ENCODE results near the gene ZBTB21. TPM values are rescaled to one million over a fixed set of nuclear protein-coding genes. Genes with fewer than 3 reads are reported as not detected.

The ZBTB21 gene
- total RNA-seq, 1 donor from 2014 or later = 25.3 TPM

DNA sequence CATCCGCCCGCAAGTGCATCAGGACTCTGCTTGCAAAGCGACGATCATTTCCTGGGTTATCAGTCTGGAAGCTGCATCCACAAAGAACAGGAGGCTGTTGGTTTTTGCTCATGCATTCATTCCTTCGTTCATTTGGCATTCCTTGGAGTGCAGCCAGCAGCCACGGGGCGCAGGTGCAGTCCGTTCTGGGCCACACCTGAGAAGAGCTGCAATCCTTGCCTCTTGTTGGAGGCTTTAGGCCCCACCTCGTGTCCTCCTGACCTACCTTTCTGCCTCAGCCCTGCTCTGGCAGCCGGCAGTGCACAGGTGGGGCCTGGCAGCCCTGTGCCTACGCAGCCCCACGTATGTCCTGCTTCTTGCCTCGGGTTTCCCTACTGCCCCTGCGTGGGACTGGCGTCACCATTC, 36.7 kb downstream of the ZBTB21 start:
- TF ChIP-seq EZH2phosphoT487 (IDR thresholded peaks at IDR 0.05) (no peak), EZH2 (IDR thresholded peaks at IDR 0.05) (no peak)
- TF ChIP-seq, protein P1, sequence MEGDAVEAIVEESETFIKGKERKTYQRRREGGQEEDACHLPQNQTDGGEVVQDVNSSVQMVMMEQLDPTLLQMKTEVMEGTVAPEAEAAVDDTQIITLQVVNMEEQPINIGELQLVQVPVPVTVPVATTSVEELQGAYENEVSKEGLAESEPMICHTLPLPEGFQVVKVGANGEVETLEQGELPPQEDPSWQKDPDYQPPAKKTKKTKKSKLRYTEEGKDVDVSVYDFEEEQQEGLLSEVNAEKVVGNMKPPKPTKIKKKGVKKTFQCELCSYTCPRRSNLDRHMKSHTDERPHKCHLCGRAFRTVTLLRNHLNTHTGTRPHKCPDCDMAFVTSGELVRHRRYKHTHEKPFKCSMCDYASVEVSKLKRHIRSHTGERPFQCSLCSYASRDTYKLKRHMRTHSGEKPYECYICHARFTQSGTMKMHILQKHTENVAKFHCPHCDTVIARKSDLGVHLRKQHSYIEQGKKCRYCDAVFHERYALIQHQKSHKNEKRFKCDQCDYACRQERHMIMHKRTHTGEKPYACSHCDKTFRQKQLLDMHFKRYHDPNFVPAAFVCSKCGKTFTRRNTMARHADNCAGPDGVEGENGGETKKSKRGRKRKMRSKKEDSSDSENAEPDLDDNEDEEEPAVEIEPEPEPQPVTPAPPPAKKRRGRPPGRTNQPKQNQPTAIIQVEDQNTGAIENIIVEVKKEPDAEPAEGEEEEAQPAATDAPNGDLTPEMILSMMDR (IDR thresholded peaks at IDR 0.05) = no peak
- Mint-ChIP-seq H3K4me1 (peaks cover 34% of the 10 kb centered on the region), H3K4me3 (no peak overlapping the region), H3K36me3 (no peaks in the 10 kb centered on the region), H3K27ac (no peak overlapping the region), H3K9me3 (peaks cover 5% of the 10 kb centered on the region), H3K27me3 (ENCODE audit: insufficient read depth, low read depth) (peaks cover 4% of the 10 kb centered on the region)
- Histone ChIP-seq H3K4me2 (no peak overlapping the region), H3K9ac (no peak overlapping the region), H3K36me3 (no peaks in the 10 kb centered on the region), H3F3A (ENCODE audit: low read depth) (peaks cover 4% of the 10 kb centered on the region), H4K20me1 (ENCODE audit: low read depth) (no peaks in the 10 kb centered on the region), H3K27me3 (no peaks in the 10 kb centered on the region), H3K79me2 (ENCODE audit: low read depth) (no peaks in the 10 kb centered on the region), H3K4me1 (no peaks in the 10 kb centered on the region), H3K4me3 (no peak overlapping the region), H3K27ac (no peak overlapping the region), H2AFZ (replicated peaks) (no peak overlapping the region), H3K9me3 (ENCODE audit: low read depth) (no peaks in the 10 kb centered on the region)
- DNase-seq (ENCODE audit: low spot score) = no peak

DNA sequence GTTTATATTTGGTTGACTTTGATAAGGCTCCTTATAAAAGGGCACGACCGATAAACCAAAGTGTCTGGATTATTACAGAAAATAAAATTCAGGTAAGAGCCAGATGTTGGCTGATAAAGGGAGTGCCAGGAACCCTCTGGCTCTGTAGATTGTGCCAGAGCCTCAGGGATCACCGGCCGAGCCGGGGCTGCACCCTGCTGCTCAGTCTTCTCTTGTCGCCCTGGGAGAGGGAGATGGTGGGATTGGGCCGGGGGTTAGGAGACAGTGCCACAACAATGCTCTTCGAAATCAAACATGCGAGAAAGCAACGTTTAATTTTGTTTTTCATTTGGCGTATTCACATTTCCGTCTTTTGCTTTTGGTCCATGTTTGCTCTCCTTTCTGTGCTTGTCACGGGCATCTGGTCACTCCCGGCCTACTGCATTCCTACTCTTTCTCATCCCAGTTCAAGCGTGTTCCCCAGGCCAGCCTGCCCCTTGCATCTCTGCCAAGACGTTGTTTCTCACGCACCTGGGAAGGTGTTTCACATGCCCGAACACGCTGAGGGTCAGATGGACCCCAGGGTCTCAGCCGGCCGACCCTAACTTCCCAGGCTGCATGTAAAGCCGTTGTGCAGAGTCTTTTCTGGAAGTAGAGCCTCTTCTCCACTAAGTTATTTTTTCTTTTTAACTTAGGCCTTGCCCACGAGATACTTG, 37.5 kb downstream of the ZBTB21 start:
- H4K20me1 ChIP-seq (ENCODE audit: low read depth) = no peaks in the 10 kb centered on the region
- no peaks in the 10 kb centered on the region for H3K36me3 ChIP-seq
- H3F3A ChIP-seq (ENCODE audit: low read depth) = peaks cover 9% of the 10 kb centered on the region
- no peak overlapping the region for H3K4me2 ChIP-seq
- no peak for TF ChIP-seq EZH2 (IDR thresholded peaks at IDR 0.05)
- TF ChIP-seq, protein P1 (IDR thresholded peaks at IDR 0.05) = no peak
- no peak for TF ChIP-seq EZH2phosphoT487 (IDR thresholded peaks at IDR 0.05)
- H3K27ac ChIP-seq = no peak overlapping the region
- Mint-ChIP-seq H3K27me3 (ENCODE audit: insufficient read depth, low read depth) (peaks cover 4% of the 10 kb centered on the region), H3K9me3 (peaks cover 5% of the 10 kb centered on the region), H3K36me3 (no peaks in the 10 kb centered on the region), H3K4me1 (peaks cover 41% of the 10 kb centered on the region), H3K27ac (no peak overlapping the region), H3K4me3 (no peak overlapping the region)
- H3K9me3 ChIP-seq (ENCODE audit: low read depth) = no peaks in the 10 kb centered on the region
- H3K4me3 ChIP-seq = no peak overlapping the region
- H3K9ac ChIP-seq = no peak overlapping the region
- H3K79me2 ChIP-seq (ENCODE audit: low read depth) = no peaks in the 10 kb centered on the region
- no peak for DNase-seq (ENCODE audit: low spot score)
- H3K4me1 ChIP-seq = peaks cover 6% of the 10 kb centered on the region
- H2AFZ ChIP-seq (replicated peaks) = no peak overlapping the region
- no peaks in the 10 kb centered on the region for H3K27me3 ChIP-seq

DNA sequence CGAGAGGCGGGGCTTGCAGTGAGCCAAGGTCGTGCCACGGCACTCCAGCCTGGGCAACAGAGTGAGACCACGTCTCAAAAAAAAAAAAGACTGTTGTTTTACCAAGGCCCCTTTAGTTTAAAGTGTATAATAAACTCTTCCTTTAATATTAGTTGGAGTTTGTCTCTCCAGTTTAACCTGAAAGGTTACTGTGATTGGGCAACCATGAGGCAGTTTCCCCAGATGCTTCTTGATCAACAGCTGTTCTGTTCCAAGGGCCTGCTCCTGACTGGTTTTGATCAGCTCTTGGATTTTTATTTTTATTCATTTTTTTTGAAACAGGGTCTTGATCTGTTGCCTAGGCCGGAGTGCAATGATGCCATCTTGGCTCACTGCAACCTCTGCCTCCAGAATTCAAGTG, 38.3 kb downstream of the ZBTB21 start:
- H3K27ac Mint-ChIP-seq = no peak overlapping the region
- Histone ChIP-seq H3K4me2 (no peak overlapping the region), H3K36me3 (no peaks in the 10 kb centered on the region), H3K4me1 (peaks cover 11% of the 10 kb centered on the region), H3K79me2 (ENCODE audit: low read depth) (no peaks in the 10 kb centered on the region), H3K9ac (no peak overlapping the region), H3K27ac (no peak overlapping the region), H3K4me3 (no peak overlapping the region), H2AFZ (replicated peaks) (no peak overlapping the region), H3F3A (ENCODE audit: low read depth) (peaks cover 9% of the 10 kb centered on the region), H4K20me1 (ENCODE audit: low read depth) (no peaks in the 10 kb centered on the region), H3K27me3 (no peaks in the 10 kb centered on the region), H3K9me3 (ENCODE audit: low read depth) (no peaks in the 10 kb centered on the region)
- DNase-seq (ENCODE audit: low spot score) = no peak
- TF ChIP-seq, protein P1 (IDR thresholded peaks at IDR 0.05) = no peak
- no peak for TF ChIP-seq EZH2phosphoT487 (IDR thresholded peaks at IDR 0.05)
- no peak for TF ChIP-seq EZH2 (IDR thresholded peaks at IDR 0.05)
- peaks cover 49% of the 10 kb centered on the region for H3K4me1 Mint-ChIP-seq
- H3K36me3 Mint-ChIP-seq = no peaks in the 10 kb centered on the region
- H3K27me3 Mint-ChIP-seq (ENCODE audit: insufficient read depth, low read depth) = peaks cover 4% of the 10 kb centered on the region
- H3K4me3 Mint-ChIP-seq = no peak overlapping the region
- peaks cover 5% of the 10 kb centered on the region for H3K9me3 Mint-ChIP-seq

Measured in neural progenitor cell (in vitro differentiated cells).